SH-SY5Y (cell line): ENCODE data around the gene NPY2R.

Source experiments
- GATA2 ChIP-seq: IDR thresholded peaks from 2 replicates; pipeline ENCODE4 v1.6.1; 2011; ENCODE audit warnings: mild to moderate bottlenecking, low read depth, low read length
- GATA3 ChIP-seq: IDR thresholded peaks from 2 replicates; pipeline ENCODE4 v1.6.1; 2011; ENCODE audit warnings: low read depth, mild to moderate bottlenecking, low read length, moderate library complexity

- no peak for TF ChIP-seq GATA2
- no peak for TF ChIP-seq GATA3
Observed at GRCh38 chr4:155207534-155208257, 740 bp upstream of the NPY2R start.
